K562 (cell line): ENCODE results near the gene RER1. TPM values are rescaled to one million over a fixed set of nuclear protein-coding genes. Genes with fewer than 3 reads are reported as not detected.

ENCODE experiments used
- ATF1 ChIP-seq, 2 experiments: fragments of 450-650 bp in 1 of 2; IDR thresholded peaks; 2 replicates each; pipeline ENCODE4 v1.6.1; 2016; ENCODE audit warnings: missing compliant biosample characterization in 1 of 2, missing genetic modification characterization in 1 of 2
- BRF1 ChIP-seq: IDR thresholded peaks from 3 replicates; pipeline ENCODE4 v1.6.1; 2011; ENCODE audit warnings: borderline replicate concordance, mild to moderate bottlenecking; ENCODE audit not compliant: insufficient read length; ENCODE audit errors: extremely low read depth
- CBX1 ChIP-seq: sonication (generic); IDR thresholded peaks from 2 replicates; pipeline ENCODE4 v1.6.1; 2016; ENCODE audit warnings: antibody characterized with exemption, low read depth, mild to moderate bottlenecking
- CBX3 ChIP-seq, 2 experiments: IDR thresholded peaks; 1 replicate in 1 of 2; 2 replicates in 1 of 2; pipeline ENCODE4 v1.6.1; 2012; ENCODE audit warnings: inconsistent platforms in 2 of 2, low read length in 2 of 2, borderline replicate concordance in 1 of 2, control low read depth in 1 of 2
- GTF3C2 ChIP-seq: IDR thresholded peaks from 3 replicates; pipeline ENCODE4 v1.6.1; 2011; ENCODE audit warnings: borderline replicate concordance, mild to moderate bottlenecking, moderate library complexity; ENCODE audit not compliant: insufficient read length; ENCODE audit errors: extremely low read depth
- HNRNPL ChIP-seq: fragments of 200-400 bp; formaldehyde crosslinking; IDR thresholded peaks from 2 replicates; pipeline ENCODE4 v1.6.1; 2017; ENCODE audit warnings: low read depth, mild to moderate bottlenecking, low read length
- PHF8 ChIP-seq: fragments of 200-600 bp; sonication (generic); IDR thresholded peaks from 2 replicates; pipeline ENCODE4 v1.6.1; 2012; ENCODE audit warnings: mixed run types, mild to moderate bottlenecking, inconsistent platforms, low read length, moderate library complexity, borderline replicate concordance
- POLR3A ChIP-seq: IDR thresholded peaks from 2 replicates; pipeline ENCODE4 v1.6.1; 2011; ENCODE audit warnings: borderline replicate concordance, mild to moderate bottlenecking, moderate library complexity; ENCODE audit not compliant: insufficient read length, insufficient read depth; ENCODE audit errors: extremely low read depth
- TRIM28 ChIP-seq: fragments of 450-650 bp; IDR thresholded peaks from 2 replicates; pipeline ENCODE4 v1.6.1; 2017
- ZBED1 ChIP-seq: IDR thresholded peaks from 2 replicates; pipeline ENCODE4 v1.6.1; 2014
- ZNF174 ChIP-seq: fragments of 250-450 bp; sonication (Bioruptor Pico); IDR thresholded peaks from 2 replicates; pipeline ENCODE4 v1.4.0; 2020; ENCODE audit warnings: mild to moderate bottlenecking
- ZNF280A ChIP-seq: fragments of 450-650 bp; IDR thresholded peaks from 2 replicates; pipeline ENCODE4 v1.6.1; 2018; ENCODE audit warnings: mild to moderate bottlenecking, low read depth; ENCODE audit not compliant: partially characterized antibody
- ZNF764 ChIP-seq: fragments of 250-450 bp; sonication (Bioruptor Pico); IDR thresholded peaks from 2 replicates; pipeline ENCODE4 v1.4.0; 2020; ENCODE audit warnings: low read depth, mild to moderate bottlenecking, moderate library complexity
- ZNF79 ChIP-seq: fragments of 250-450 bp; sonication (Bioruptor Pico); IDR thresholded peaks from 2 replicates; pipeline ENCODE4 v1.4.0; 2020; ENCODE audit warnings: low read depth, mild to moderate bottlenecking, moderate library complexity
- polyA plus RNA-seq, 8 experiments: library from polyadenylated mRNA; depleted of rRNA in 4 of 8; stranded (reverse) in 5 of 8; unstranded in 3 of 8; fragments of >200 nt; fragmentation: Nextera tagmentation in 2 of 8; fragmentation: Illumina TruSeq in 1 of 8; extraction: Ambion mirVana in 2 of 8; extraction: Trizol in 1 of 8; gene quantifications; 2 replicates each; pipeline versions ENCODE4 v1.2.1 to v1.2.3, GENCODE V29; 2011 to 2014; ENCODE audit warnings: inconsistent platforms in 1 of 8, missing spikeins in 1 of 8
- total RNA-seq, 7 experiments: library from RNA; depleted of rRNA in 6 of 7; stranded (reverse); fragments of >200 nt in 6 of 7; fragmentation: Illumina TruSeq in 2 of 7; extraction: Trizol in 2 of 7; gene quantifications; 2 replicates each; pipeline versions ENCODE4 v1.2.1 to v1.2.3, GENCODE V29; 2011 to 2021; ENCODE audit warnings: low replicate concordance in 1 of 7
- TF ChIP-seq, protein P1 (sequence below): fragments of 250-450 bp; sonication (Bioruptor Pico); IDR thresholded peaks from 2 replicates; pipeline ENCODE4 v1.8.0; 2021; ENCODE audit warnings: borderline replicate concordance, mild to moderate bottlenecking, moderate library complexity; ENCODE audit not compliant: poor library complexity, severe bottlenecking
- TF ChIP-seq, protein P2 (sequence below): fragments of 450-650 bp; formaldehyde crosslinking; IDR thresholded peaks from 2 replicates; pipeline ENCODE4 v1.4.0; 2020; ENCODE audit warnings: mild to moderate bottlenecking, moderate library complexity
- TF ChIP-seq, protein P3 (sequence below), 3 experiments: IDR thresholded peaks in 2 of 3; conservative IDR thresholded peaks in 1 of 3; 2 replicates each; pipeline ENCODE4 v1.5.1; 2011 to 2012; ENCODE audit warnings: low read length in 3 of 3, mild to moderate bottlenecking in 3 of 3, control low read depth in 2 of 3, improper control_type of control experiment in 1 of 3, inconsistent platforms in 1 of 3, low read depth in 1 of 3, mixed read lengths in 1 of 3, moderate library complexity in 1 of 3; ENCODE audit not compliant: insufficient read depth in 2 of 3

The RER1 gene
- total and polyA plus RNA-seq, 9 of the 15 experiments (the other 6 are each of a cell fraction or from before 2014, with no cell fraction given): 19.6 to 354 (median 183) TPM

- TF ChIP-seq ZNF79 (CRISPR knock-in tag): no peak
- TF ChIP-seq, protein P1, sequence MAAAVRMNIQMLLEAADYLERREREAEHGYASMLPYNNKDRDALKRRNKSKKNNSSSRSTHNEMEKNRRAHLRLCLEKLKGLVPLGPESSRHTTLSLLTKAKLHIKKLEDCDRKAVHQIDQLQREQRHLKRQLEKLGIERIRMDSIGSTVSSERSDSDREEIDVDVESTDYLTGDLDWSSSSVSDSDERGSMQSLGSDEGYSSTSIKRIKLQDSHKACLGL: no peak
- TF ChIP-seq CBX1: peak; percentile 50; the same call in 1 of the 2 replicates
- TF ChIP-seq CBX3 (IDR thresholded peaks at IDR 0.05; ENCODE audit: borderline replicate concordance in 1 of 2, low read length in 2 of 2): peak in 1 of 2 experiments; percentile 93; a peak in 2 of 3 replicates
- TF ChIP-seq ZNF764 (CRISPR knock-in tag): peak; percentile 100
- no peak for TF ChIP-seq BRF1
- TF ChIP-seq, protein P2, sequence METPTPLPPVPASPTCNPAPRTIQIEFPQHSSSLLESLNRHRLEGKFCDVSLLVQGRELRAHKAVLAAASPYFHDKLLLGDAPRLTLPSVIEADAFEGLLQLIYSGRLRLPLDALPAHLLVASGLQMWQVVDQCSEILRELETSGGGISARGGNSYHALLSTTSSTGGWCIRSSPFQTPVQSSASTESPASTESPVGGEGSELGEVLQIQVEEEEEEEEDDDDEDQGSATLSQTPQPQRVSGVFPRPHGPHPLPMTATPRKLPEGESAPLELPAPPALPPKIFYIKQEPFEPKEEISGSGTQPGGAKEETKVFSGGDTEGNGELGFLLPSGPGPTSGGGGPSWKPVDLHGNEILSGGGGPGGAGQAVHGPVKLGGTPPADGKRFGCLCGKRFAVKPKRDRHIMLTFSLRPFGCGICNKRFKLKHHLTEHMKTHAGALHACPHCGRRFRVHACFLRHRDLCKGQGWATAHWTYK (CRISPR knock-in tag): no peak
- peak; percentile 9 for TF ChIP-seq GTF3C2
- no peak for TF ChIP-seq PHF8
- TF ChIP-seq ZNF280A: peak; percentile 34
- no peak for TF ChIP-seq POLR3A
- no peak for TF ChIP-seq HNRNPL
- TF ChIP-seq ZNF174 (CRISPR knock-in tag): no peak
- TF ChIP-seq ATF1 (CRISPR knock-in tag; IDR thresholded peaks at IDR 0.05): no peak
- no peak for TF ChIP-seq ATF1 (tag; IDR thresholded peaks at IDR 0.05)
- peak; percentile 85 for TF ChIP-seq TRIM28
- TF ChIP-seq ZBED1: no peak
- TF ChIP-seq, protein P3, sequence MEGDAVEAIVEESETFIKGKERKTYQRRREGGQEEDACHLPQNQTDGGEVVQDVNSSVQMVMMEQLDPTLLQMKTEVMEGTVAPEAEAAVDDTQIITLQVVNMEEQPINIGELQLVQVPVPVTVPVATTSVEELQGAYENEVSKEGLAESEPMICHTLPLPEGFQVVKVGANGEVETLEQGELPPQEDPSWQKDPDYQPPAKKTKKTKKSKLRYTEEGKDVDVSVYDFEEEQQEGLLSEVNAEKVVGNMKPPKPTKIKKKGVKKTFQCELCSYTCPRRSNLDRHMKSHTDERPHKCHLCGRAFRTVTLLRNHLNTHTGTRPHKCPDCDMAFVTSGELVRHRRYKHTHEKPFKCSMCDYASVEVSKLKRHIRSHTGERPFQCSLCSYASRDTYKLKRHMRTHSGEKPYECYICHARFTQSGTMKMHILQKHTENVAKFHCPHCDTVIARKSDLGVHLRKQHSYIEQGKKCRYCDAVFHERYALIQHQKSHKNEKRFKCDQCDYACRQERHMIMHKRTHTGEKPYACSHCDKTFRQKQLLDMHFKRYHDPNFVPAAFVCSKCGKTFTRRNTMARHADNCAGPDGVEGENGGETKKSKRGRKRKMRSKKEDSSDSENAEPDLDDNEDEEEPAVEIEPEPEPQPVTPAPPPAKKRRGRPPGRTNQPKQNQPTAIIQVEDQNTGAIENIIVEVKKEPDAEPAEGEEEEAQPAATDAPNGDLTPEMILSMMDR (IDR thresholded peaks at IDR 0.05 in 2 of 3, conservative IDR thresholded peaks at IDR 0.05 in 1 of 3; ENCODE audit: insufficient read depth in 2 of 3, low read depth in 1 of 3, low read length in 3 of 3): peak; percentile 58 to 65 (median 60)
- TF ChIP-seq, all 486 proteins: peak for 12
These were observed 38.3 kb downstream of the RER1 start (continued) for GRCh38 chr1:2429780-2430591.
